Non-pigmented ciliary epithelial cell (primary cell): ENCODE measurements around the gene ALKAL2.
A peak's percentile ranks its signal among the peaks of the same experiment; 100 is the strongest.

ENCODE experiments used
- DNase-seq: peaks from one replicate; pipeline ENCODE4 v3.0.0-alpha.2; 2010; ENCODE audit warnings: low read depth

ALKAL2 gene

GRCh38 chr2:270861-271260 is 17.0 kb downstream of the ALKAL2 start:
- no peak for DNase-seq

GRCh38 chr2:269356-270030 is 18.4 kb downstream of the ALKAL2 start:
- no peak for DNase-seq

GRCh38 chr2:268323-268722 is 19.6 kb downstream of the ALKAL2 start:
- no peak for DNase-seq

- DNase-seq = peak; percentile 70
Observed at GRCh38 chr2:264493-265468, 23.1 kb downstream of the ALKAL2 start, which contains the start of gene ACP1. Gene ACP1 (plus strand): TSS chr2:264947. CDS start chr2:264965, 18 bp downstream.

- DNase-seq = no peak
Observed at GRCh38 chr2:263774-264492, 24.0 kb downstream of the ALKAL2 start, which contains the start of gene SH3YL1. Gene SH3YL1 (minus strand): TSS chr2:264032. CDS start chr2:263984, 48 bp downstream.

- DNase-seq = no peak
Observed at GRCh38 chr2:263022-263738, 24.7 kb downstream of the ALKAL2 start.

- DNase-seq = no peak
Observed at GRCh38 chr2:262117-262516, 25.8 kb downstream of the ALKAL2 start.

GRCh38 chr2:260507-261161 is 27.3 kb downstream of the ALKAL2 start:
- DNase-seq = no peak

GRCh38 chr2:259789-260331 is 28.0 kb downstream of the ALKAL2 start:
- DNase-seq = no peak

- DNase-seq = no peak
Observed at GRCh38 chr2:258933-259332, 29.0 kb downstream of the ALKAL2 start.

GRCh38 chr2:257842-258241 is 30.0 kb downstream of the ALKAL2 start:
- DNase-seq = no peak

- DNase-seq = no peak
Observed at GRCh38 chr2:257429-257828, 30.5 kb downstream of the ALKAL2 start.

- DNase-seq = no peak
Observed at GRCh38 chr2:256094-256493, 31.8 kb downstream of the ALKAL2 start.

GRCh38 chr2:255195-255594 is 32.7 kb downstream of the ALKAL2 start:
- DNase-seq = no peak

GRCh38 chr2:254241-254640 is 33.6 kb downstream of the ALKAL2 start:
- DNase-seq = no peak

GRCh38 chr2:253202-253638 is 34.7 kb downstream of the ALKAL2 start:
- no peak for DNase-seq

- no peak for DNase-seq
Observed at GRCh38 chr2:252001-252602, 35.8 kb downstream of the ALKAL2 start.

- DNase-seq = no peak
Observed at GRCh38 chr2:249538-250042, 38.3 kb downstream of the ALKAL2 start.

GRCh38 chr2:248724-249123 is 39.2 kb downstream of the ALKAL2 start:
- no peak for DNase-seq

- peak; percentile 28 for DNase-seq
Observed at GRCh38 chr2:246489-247144, 41.3 kb downstream of the ALKAL2 start.
